ENCODE data around the gene PUM1. TPM values are rescaled to one million over a fixed set of nuclear protein-coding genes. Genes with fewer than 3 reads are reported as not detected.

Gene PUM1
- total and polyA plus RNA-seq, 10 donors: 14.9 to 122 (median 82.5) TPM

DNA sequence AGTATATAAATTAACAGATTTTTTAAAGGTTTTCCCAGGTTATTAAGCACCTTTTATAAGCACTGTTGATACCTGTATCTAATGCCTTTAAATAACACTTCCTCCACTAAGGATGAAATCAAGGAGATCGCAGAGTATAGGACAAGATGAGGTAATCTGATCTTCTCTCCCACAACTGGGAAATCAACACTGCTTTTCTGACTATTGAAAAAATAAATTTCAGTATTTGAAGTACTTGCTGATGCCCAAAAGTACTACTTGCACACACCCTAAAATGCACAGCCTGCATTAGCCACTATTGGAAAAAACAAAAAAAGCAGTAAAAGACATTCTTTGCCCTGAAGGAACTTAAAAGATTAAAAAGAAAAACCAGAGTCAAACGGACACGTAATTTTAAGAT is 48.6 kb downstream of the PUM1 start:
- Histone ChIP-seq H3K27me3 (replicated peaks in 1 of 7) (no peaks in the 10 kb centered on the region), H3K27ac (no peak overlapping the region), H3K9me3 (no peaks in the 10 kb centered on the region), H3K4me1 (peaks cover 25 to 100% (median 73%) of the 10 kb centered on the region in 6 donors), H3K36me3 (peaks cover 0 to 30% (median 1%) of the 10 kb centered on the region in 6 donors), H3K4me3 (no peak overlapping the region)
- 58 to 85% (median 80%) methylated on average over 3 of the region's 3 CpGs for WGBS, 5 donors
- intact Hi-C loops (cut with DNase I; ENCODE audit: low total_unique reads): no loop called here
- no peak for DNase-seq
- TF ChIP-seq POLR2A (IDR thresholded peaks at IDR 0.05): no peak
- TF ChIP-seq, protein P1, sequence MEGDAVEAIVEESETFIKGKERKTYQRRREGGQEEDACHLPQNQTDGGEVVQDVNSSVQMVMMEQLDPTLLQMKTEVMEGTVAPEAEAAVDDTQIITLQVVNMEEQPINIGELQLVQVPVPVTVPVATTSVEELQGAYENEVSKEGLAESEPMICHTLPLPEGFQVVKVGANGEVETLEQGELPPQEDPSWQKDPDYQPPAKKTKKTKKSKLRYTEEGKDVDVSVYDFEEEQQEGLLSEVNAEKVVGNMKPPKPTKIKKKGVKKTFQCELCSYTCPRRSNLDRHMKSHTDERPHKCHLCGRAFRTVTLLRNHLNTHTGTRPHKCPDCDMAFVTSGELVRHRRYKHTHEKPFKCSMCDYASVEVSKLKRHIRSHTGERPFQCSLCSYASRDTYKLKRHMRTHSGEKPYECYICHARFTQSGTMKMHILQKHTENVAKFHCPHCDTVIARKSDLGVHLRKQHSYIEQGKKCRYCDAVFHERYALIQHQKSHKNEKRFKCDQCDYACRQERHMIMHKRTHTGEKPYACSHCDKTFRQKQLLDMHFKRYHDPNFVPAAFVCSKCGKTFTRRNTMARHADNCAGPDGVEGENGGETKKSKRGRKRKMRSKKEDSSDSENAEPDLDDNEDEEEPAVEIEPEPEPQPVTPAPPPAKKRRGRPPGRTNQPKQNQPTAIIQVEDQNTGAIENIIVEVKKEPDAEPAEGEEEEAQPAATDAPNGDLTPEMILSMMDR (IDR thresholded peaks at IDR 0.05 in 8 of 11, conservative IDR thresholded peaks at IDR 0.05 in 3 of 11): no peak
- no peak for TF ChIP-seq POLR2AphosphoS5 (IDR thresholded peaks at IDR 0.05)

DNA sequence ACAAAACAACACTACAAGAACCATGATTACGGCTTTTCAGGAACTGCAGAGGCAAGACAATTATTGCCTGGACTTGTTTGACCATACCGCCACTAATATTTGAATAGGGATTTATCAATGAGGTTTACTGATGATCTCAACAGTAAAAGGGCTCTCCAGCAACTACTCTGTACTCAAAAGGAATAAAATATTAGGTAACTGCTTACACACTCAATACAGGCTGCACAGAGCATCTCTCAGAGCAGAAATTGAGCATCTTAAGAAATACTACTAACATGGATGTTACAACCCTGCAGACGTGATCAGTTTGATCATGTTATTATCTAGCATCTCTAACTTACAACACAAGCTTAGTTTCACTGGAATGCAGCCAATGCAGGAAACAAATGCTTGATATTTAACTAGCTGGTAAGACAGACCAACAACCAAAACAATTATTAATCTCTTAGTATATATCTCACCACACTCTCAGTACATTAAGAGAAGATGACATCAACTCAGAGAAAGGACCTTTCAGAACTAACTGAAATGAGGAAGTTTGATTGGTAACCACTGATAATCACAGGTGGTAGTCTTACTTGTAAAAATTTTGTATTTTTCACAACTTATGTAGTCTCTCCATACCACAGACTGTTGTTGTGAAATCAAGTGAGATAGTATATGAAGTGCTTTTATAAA is 52.2 kb downstream of the PUM1 start:
- H3K27me3 ChIP-seq (replicated peaks in 1 of 7): no peaks in the 10 kb centered on the region
- peaks cover 16 to 100% (median 68%) of the 10 kb centered on the region in 6 donors for H3K4me1 ChIP-seq
- no peak for DNase-seq
- H3K4me3 ChIP-seq: no peak overlapping the region
- peaks cover 0 to 28% (median 0%) of the 10 kb centered on the region in 6 donors for H3K36me3 ChIP-seq
- H3K9me3 ChIP-seq: no peaks in the 10 kb centered on the region
- WGBS, 5 donors: 72 to 81% (median 78%) methylated on average over 3 of the region's 3 CpGs
- TF ChIP-seq POLR2AphosphoS5 (IDR thresholded peaks at IDR 0.05) (no peak), POLR2A (IDR thresholded peaks at IDR 0.05) (no peak)
- TF ChIP-seq, protein P1 (IDR thresholded peaks at IDR 0.05 in 8 of 11, conservative IDR thresholded peaks at IDR 0.05 in 3 of 11): no peak
- H3K27ac ChIP-seq: no peak overlapping the region
- intact Hi-C loops (cut with DNase I; ENCODE audit: low total_unique reads): no loop called here

DNA sequence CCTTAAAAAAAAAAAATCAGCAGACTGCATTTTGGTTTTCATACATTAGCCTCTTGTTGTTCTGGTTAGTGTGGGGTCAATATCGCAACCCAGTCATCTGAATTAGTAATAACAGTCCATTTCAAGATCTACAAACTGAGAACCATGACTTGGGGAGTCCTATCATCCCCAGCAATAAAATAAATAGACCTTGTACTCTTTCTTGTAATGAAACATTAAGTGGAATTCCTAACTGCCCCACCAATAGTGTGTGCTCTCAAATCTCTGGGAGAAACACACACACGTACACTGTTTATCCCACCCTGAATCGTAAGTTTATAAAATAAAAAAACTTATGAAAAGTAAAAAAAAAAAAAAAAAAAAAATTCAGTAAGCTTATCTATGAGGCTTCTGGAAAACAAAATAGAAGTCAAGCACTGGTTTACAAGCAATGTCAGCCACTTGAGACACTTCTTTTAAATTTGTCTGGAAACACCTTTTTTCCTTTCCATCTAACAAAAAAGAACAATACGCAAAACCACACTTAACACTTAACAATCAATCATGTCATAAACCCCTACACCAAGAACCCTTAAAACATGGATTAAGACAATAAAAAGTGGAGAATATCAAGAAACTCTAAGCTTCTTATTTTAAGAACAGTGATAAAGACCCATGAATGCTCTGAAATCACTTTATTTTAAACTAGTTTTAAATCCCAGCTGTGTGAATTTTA is 53.1 kb downstream of the PUM1 start:
- no peak for DNase-seq
- TF ChIP-seq POLR2A (IDR thresholded peaks at IDR 0.05) (no peak), POLR2AphosphoS5 (IDR thresholded peaks at IDR 0.05) (no peak)
- TF ChIP-seq, protein P1 (IDR thresholded peaks at IDR 0.05 in 8 of 11, conservative IDR thresholded peaks at IDR 0.05 in 3 of 11): no peak
- no peak overlapping the region for H3K4me3 ChIP-seq
- no peaks in the 10 kb centered on the region for H3K27me3 ChIP-seq (replicated peaks in 1 of 7)
- WGBS, 5 donors: 92 to 96% (median 93%) methylated on average over 4 of the region's 4 CpGs
- peaks cover 16 to 100% (median 70%) of the 10 kb centered on the region in 6 donors for H3K4me1 ChIP-seq
- intact Hi-C loops (cut with DNase I; ENCODE audit: low total_unique reads): no loop called here
- peaks cover 0 to 22% (median 0%) of the 10 kb centered on the region in 6 donors for H3K36me3 ChIP-seq
- H3K27ac ChIP-seq: no peak overlapping the region
- no peaks in the 10 kb centered on the region for H3K9me3 ChIP-seq

DNA sequence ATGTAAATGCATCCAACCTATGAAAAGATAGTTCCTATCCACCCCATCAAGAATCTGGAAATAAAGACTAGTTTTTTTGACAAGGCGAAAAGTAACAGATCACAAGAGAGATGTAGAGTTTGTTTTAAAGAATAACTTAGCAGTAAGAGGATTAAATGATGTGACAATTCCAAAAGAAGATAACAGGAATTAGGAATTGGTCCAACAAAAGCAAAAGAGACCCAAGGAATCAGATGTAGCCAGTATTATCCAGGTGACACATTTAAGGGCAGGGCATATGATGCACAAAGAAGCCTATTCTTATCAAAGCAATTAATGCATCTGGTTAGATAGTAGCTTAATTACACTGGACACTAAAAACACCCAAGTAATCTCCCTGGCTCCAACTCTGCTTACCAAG is 53.8 kb downstream of the PUM1 start:
- H3K4me1 ChIP-seq: peaks cover 16 to 100% (median 71%) of the 10 kb centered on the region in 6 donors
- 95 to 98% (median 96%) methylated on average over 1 of the region's 1 CpG for WGBS, 5 donors

More for the DNA sequence above, 53.8 kb downstream of the PUM1 start:
- DNase-seq: no peak
- Histone ChIP-seq H3K27ac (no peak overlapping the region), H3K9me3 (no peaks in the 10 kb centered on the region), H3K27me3 (replicated peaks in 1 of 7) (no peaks in the 10 kb centered on the region), H3K4me3 (no peak overlapping the region), H3K36me3 (peaks cover 0 to 25% (median 0%) of the 10 kb centered on the region in 6 donors)
- intact Hi-C loops (cut with DNase I; ENCODE audit: low total_unique reads): no loop called here
- TF ChIP-seq POLR2AphosphoS5 (IDR thresholded peaks at IDR 0.05): no peak
- TF ChIP-seq POLR2A (IDR thresholded peaks at IDR 0.05): no peak
- TF ChIP-seq, protein P1 (IDR thresholded peaks at IDR 0.05 in 8 of 11, conservative IDR thresholded peaks at IDR 0.05 in 3 of 11): no peak
